SK-N-SH (cell line): ENCODE results near the gene PTPN20. TPM values are rescaled to one million over a fixed set of nuclear protein-coding genes. Genes with fewer than 3 reads are reported as not detected.
A peak's percentile ranks its signal among the peaks of the same experiment; 100 is the strongest.

ENCODE experiments used
- CTCF ChIA-PET: fragments of 300-600, 350-600 bp; formaldehyde crosslinking; extraction: SDS; loops from one replicate; lab custom pipeline; 2021; lab: Yijun Ruan, JAX
- POLR2A ChIA-PET: fragments of 350-600 bp; sonication (Branson Sonifier 250); formaldehyde crosslinking; extraction: SDS; loops from one replicate; lab custom pipeline; 2020; ENCODE audit warnings: antibody characterized with exemption, inconsistent platforms; lab: Yijun Ruan, JAX
- DNase-seq: peaks from one replicate; pipeline ENCODE4 v3.0.0; 2012
- H2AFZ ChIP-seq: fragments of 200-600 bp; sonication (generic); 2 replicates; pipeline ENCODE4 v1.8.1; 2016; ENCODE audit warnings: antibody characterized with exemption, mild to moderate bottlenecking, low read depth
- H3F3A ChIP-seq: fragments of 200-600 bp; sonication (generic); replicated peaks from 2 replicates; pipeline ENCODE3; 2016; ENCODE audit warnings: antibody characterized with exemption, mild to moderate bottlenecking; ENCODE audit not compliant: insufficient read depth
- H3K27ac ChIP-seq, 2 experiments: fragments of 200-500 bp in 1 of 2; fragments of 200-600 bp in 1 of 2; sonication (Bioruptor generic) in 1 of 2; sonication (generic), shearing (Covaris generic) in 1 of 2; 2 replicates each; pipeline versions ENCODE4 v1.5.1 to v1.6.1; 2014 to 2016; ENCODE audit warnings: low read depth in 2 of 2, inconsistent platforms in 1 of 2, low read length in 1 of 2, mild to moderate bottlenecking in 1 of 2, mixed read lengths in 1 of 2
- H3K27me3 ChIP-seq: fragments of 200-600 bp; sonication (generic), shearing (Covaris generic); 2 replicates; pipeline ENCODE4 v1.6.1; 2016; ENCODE audit warnings: mixed run types; ENCODE audit not compliant: insufficient read depth
- H3K36me3 ChIP-seq, 2 experiments: fragments of 200-500 bp in 1 of 2; fragments of 200-600 bp in 1 of 2; sonication (Bioruptor generic) in 1 of 2; sonication (generic) in 1 of 2; replicated peaks in 1 of 2; 2 replicates each; pipeline versions ENCODE3 to v1.5.1; 2014 to 2016; ENCODE audit warnings: low read length in 1 of 2, mild to moderate bottlenecking in 1 of 2; ENCODE audit not compliant: insufficient read depth in 2 of 2, control insufficient read depth in 1 of 2
- H3K4me1 ChIP-seq, 2 experiments: fragments of 200-500 bp in 1 of 2; fragments of 200-600 bp in 1 of 2; sonication (Bioruptor generic) in 1 of 2; sonication (generic), shearing (Covaris generic) in 1 of 2; 2 replicates each; pipeline versions ENCODE4 v1.5.1 to v1.6.1; 2014 to 2016; ENCODE audit warnings: low read depth in 1 of 2, low read length in 1 of 2, mixed run types in 1 of 2; ENCODE audit not compliant: insufficient read depth in 2 of 2, control insufficient read depth in 1 of 2
- H3K4me2 ChIP-seq: fragments of 200-600 bp; sonication (generic), shearing (Covaris generic); 2 replicates; pipeline ENCODE4 v1.6.1; 2017; ENCODE audit warnings: mixed run types
- H3K4me3 ChIP-seq, 2 experiments: fragments of 200-500 bp in 1 of 2; fragments of 200-600 bp in 1 of 2; sonication (Bioruptor generic) in 1 of 2; sonication (generic), shearing (Covaris generic) in 1 of 2; 2 replicates each; pipeline versions ENCODE4 v1.5.1 to v1.8.1; 2014 to 2016; ENCODE audit warnings: low read depth in 2 of 2, inconsistent platforms in 1 of 2, low read length in 1 of 2, mild to moderate bottlenecking in 1 of 2, mixed read lengths in 1 of 2, moderate library complexity in 1 of 2
- H3K79me2 ChIP-seq: fragments of 200-600 bp; sonication (generic); 2 replicates; pipeline ENCODE4 v1.8.1; 2017; ENCODE audit warnings: mild to moderate bottlenecking; ENCODE audit not compliant: insufficient read depth
- H3K9ac ChIP-seq: fragments of 200-600 bp; sonication (generic); 2 replicates; pipeline ENCODE4 v1.6.1; 2017; ENCODE audit warnings: mixed run types
- H3K9me2 ChIP-seq: fragments of 200-600 bp; sonication (generic); 2 replicates; pipeline ENCODE4 v1.6.1; 2017; ENCODE audit warnings: mixed run types
- H3K9me3 ChIP-seq: fragments of 200-600 bp; sonication (generic); 2 replicates; pipeline ENCODE4 v1.6.1; 2017; ENCODE audit warnings: mixed run types, mild to moderate bottlenecking, moderate library complexity
- H4K20me1 ChIP-seq: fragments of 200-600 bp; sonication (generic); 2 replicates; pipeline ENCODE4 v1.6.1; 2017; ENCODE audit warnings: mild to moderate bottlenecking, mixed run types; ENCODE audit not compliant: insufficient read depth
- EP300 ChIP-seq, 2 experiments: IDR thresholded peaks; 2 replicates each; pipeline versions ENCODE4 v1.4.0 to v1.6.1; 2012; ENCODE audit warnings: borderline replicate concordance in 1 of 2, low read depth in 1 of 2, low read length in 1 of 2
- RFX5 ChIP-seq: IDR thresholded peaks from 2 replicates; pipeline ENCODE4 v1.6.1; 2012; ENCODE audit warnings: mild to moderate bottlenecking, improper control_type of control experiment, low read length
- SIN3A ChIP-seq: IDR thresholded peaks from 2 replicates; pipeline ENCODE4 v1.6.1; 2012; ENCODE audit warnings: low read depth, mild to moderate bottlenecking, low read length, moderate library complexity, borderline replicate concordance
- SMC3 ChIP-seq: IDR thresholded peaks from 2 replicates; pipeline ENCODE4 v1.6.1; 2012; ENCODE audit warnings: low read depth, low read length, improper control_type of control experiment
- YY1 ChIP-seq: IDR thresholded peaks from 2 replicates; pipeline ENCODE4 v1.4.0; 2012; ENCODE audit warnings: low read depth, mild to moderate bottlenecking
- WGBS: methylation state at CpG from one replicate; pipeline ENCODE4 v1.1.6; 2017; ENCODE audit warnings: low lambda C conversion rate; 5-methylcytosine and 5-hydroxymethylcytosine counted together
- polyA plus RNA-seq, 3 experiments: library from polyadenylated mRNA; depleted of rRNA; stranded (reverse); fragments of >200 nt; gene quantifications; 2 replicates each; pipeline ENCODE4 v1.2.3, GENCODE V29; 2012

PTPN20 gene
- polyA plus RNA-seq, 1 of the 3 experiments (the other 2 are of a cell fraction) = 0.36 TPM

DNA sequence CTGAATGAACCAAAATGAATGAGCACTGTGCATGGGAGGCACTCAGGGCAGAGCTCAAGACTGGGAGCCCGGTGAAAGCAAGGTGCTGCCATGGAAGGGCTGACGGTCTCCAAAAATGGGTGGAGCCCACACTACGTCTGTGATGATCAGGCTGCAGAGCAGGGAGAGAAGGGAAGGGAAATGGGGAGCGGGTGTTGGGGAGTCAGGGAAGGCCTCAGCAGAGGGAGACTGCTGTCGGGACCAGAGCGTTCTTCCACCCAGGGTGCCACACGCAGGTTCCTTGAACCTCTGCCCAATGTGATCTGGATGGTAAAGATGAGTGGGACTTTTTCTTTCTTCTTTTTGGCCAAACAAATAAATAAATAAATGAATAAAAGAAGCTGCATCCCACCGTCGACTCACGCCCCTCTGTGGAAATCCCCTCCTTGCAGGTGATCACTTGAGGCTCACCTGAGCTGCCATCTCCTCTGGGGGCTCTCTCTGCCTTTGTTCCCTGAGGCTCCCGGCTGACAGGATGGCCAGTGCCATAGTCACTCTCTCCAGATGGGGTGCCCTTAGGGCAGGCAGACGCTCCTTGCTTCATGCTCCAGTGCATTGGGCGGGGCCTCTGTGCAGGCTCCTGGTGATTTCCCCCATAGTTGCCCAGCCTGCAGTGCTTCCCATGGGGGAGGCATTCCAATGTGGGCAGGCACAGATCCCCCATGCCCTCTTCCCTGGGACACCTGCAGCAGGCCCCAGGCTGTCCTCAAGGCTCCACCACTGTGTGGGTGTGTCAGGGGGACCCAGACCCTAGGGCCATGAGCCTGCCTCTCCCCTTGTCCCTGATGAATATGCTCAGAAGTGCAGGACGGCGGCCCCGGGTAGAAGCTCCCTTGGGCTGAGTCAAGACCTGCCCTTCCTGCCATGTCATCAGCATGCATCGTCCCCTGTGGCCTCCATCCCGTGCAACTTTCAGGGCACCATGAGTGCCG lies 131.8 kb downstream of the PTPN20 start:
- no peaks in the 10 kb centered on the region for H3K36me3 ChIP-seq
- no peak for DNase-seq
- peak overlapping the region in 1 of 2 experiments; percentile 88; a peak in 1 of 4 replicates for H3K27ac ChIP-seq
- H3K9ac ChIP-seq = no peak overlapping the region
- H3K79me2 ChIP-seq = no peaks in the 10 kb centered on the region
- no peak overlapping the region for H3K4me2 ChIP-seq
- H3K27me3 ChIP-seq = no peaks in the 10 kb centered on the region; the same call in 1 of the 2 replicates
- no peaks in the 10 kb centered on the region for H4K20me1 ChIP-seq
- ChIA-PET CTCF (interaction anchor here (1.1 to 10.5 kb wide), 4 partner anchors 10 to 298 kb away, joined by 3 to 100 read pairs (median 38); no protein-coding TSS in a partner anchor), POLR2A (interaction anchor here (1.6 kb wide), 1 partner anchor 9 kb away, joined by 7 read pairs; no protein-coding TSS in a partner anchor)
- H3K4me3 ChIP-seq = no peak overlapping the region
- WGBS = 58% methylated on average over 13 of the region's 19 CpGs
- no peak overlapping the region for H2AFZ ChIP-seq
- peaks cover 0 to 78% of the 10 kb centered on the region in 2 experiments; a peak in 1 of 4 replicates for H3K4me1 ChIP-seq
- TF ChIP-seq RFX5 (no peak), SIN3A (no peak)
- TF ChIP-seq, all 33 proteins: peak for 0
- Histone ChIP-seq H3F3A (no peaks in the 10 kb centered on the region), H3K9me2 (no peaks in the 10 kb centered on the region), H3K9me3 (no peaks in the 10 kb centered on the region)

DNA sequence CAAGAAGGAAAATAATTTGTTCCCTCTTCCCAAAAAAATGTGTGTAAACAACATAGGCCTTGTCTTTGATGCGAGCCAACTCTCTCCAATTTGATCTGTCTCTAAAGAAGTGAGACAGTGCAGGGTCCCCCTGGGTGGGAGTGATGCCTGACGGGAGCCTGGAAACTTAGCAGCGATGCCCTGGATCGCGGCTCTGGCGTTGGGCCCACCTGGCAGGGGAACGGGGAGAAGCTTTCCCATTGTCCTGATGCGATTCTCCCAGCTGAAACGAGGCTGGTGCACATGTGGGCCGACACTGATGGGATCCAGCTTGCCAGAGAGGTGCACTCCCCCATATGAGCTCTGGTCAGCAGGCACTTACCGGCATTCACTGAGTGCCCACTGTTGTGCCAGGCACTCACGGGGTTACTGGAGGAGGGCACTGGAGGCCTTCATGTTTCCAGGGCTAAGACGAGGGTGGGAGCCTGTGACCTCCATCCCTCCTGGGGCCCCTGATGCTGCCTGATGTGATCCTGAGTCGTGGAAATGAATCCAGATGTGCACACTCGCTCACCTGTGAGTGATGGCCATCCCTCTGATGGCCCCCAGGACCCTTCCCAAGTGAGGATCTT lies 132.8 kb downstream of the PTPN20 start:
- Histone ChIP-seq H3K4me1 (peaks cover 0 to 75% of the 10 kb centered on the region in 2 experiments; a peak in 1 of 4 replicates), H3K9me2 (no peaks in the 10 kb centered on the region), H3K4me2 (no peak overlapping the region), H3K36me3 (no peaks in the 10 kb centered on the region), H3K27ac (peak overlapping the region in 1 of 2 experiments; percentile 88; a peak in 2 of 4 replicates), H3K9ac (no peak overlapping the region), H3K79me2 (no peaks in the 10 kb centered on the region), H4K20me1 (no peaks in the 10 kb centered on the region), H3K4me3 (no peak overlapping the region), H3K9me3 (no peaks in the 10 kb centered on the region), H2AFZ (no peak overlapping the region)
- POLR2A ChIA-PET = interaction anchor here (1.6 kb wide), 1 partner anchor 10 kb away, joined by 7 read pairs; no protein-coding TSS in a partner anchor
- DNase-seq = no peak
- CTCF ChIA-PET = interaction anchor here (1.1 to 10.5 kb wide), 5 partner anchors 11 to 297 kb away, joined by 3 to 100 read pairs (median 68); no protein-coding TSS in a partner anchor
- TF ChIP-seq YY1 = no peak
- peak in 1 of 2 experiments; percentile 27; a peak in 1 of 4 replicates for TF ChIP-seq EP300 (IDR thresholded peaks at IDR 0.05; ENCODE audit: borderline replicate concordance in 1 of 2, low read depth in 1 of 2, low read length in 1 of 2)
- TF ChIP-seq, all 33 proteins: peak for 1
- Histone ChIP-seq H3K27me3 (no peaks in the 10 kb centered on the region; the same call in 1 of the 2 replicates), H3F3A (no peaks in the 10 kb centered on the region)
- 25% methylated on average over 5 of the region's 15 CpGs for WGBS

DNA sequence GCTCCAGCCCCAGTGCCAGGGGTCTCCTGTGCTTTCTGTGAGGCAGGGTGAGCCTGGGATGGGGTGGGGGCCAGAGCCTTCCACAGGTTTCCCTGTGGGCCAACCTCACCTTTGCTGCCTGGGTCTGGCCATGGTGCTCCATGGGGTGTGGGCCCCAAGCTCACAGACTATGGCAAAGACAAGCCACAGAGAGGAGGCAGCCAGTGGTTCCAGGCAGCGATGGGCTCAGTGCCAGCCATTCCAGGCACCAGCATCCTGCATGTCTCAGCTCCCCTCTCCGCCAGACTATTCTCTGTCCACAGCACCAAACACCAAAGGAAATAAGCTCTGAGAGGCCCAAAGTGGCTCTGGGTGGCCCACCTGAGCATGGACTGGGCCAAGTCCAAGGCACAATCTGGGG lies 133.5 kb downstream of the PTPN20 start:
- Histone ChIP-seq H3K4me3 (no peak overlapping the region), H3K27me3 (no peaks in the 10 kb centered on the region; the same call in 1 of the 2 replicates), H3K27ac (peak overlapping the region in 1 of 2 experiments; percentile 88; a peak in 2 of 4 replicates), H3F3A (no peaks in the 10 kb centered on the region), H3K79me2 (no peaks in the 10 kb centered on the region), H4K20me1 (no peaks in the 10 kb centered on the region), H3K9me3 (no peaks in the 10 kb centered on the region), H3K36me3 (no peaks in the 10 kb centered on the region), H3K4me2 (no peak overlapping the region), H2AFZ (no peak overlapping the region), H3K4me1 (peaks cover 0 to 74% of the 10 kb centered on the region in 2 experiments; a peak in 1 of 4 replicates), H3K9me2 (no peaks in the 10 kb centered on the region), H3K9ac (no peak overlapping the region)
- CTCF ChIA-PET = interaction anchor here (1.6 to 10.5 kb wide), 5 partner anchors 12 to 296 kb away, joined by 3 to 100 read pairs (median 68); no protein-coding TSS in a partner anchor
- no CpG with 5 or more reads among the region's 2 CpGs for WGBS
- no peak for TF ChIP-seq SMC3
- POLR2A ChIA-PET = interaction anchor here (0.8 to 1.1 kb wide), 2 partner anchors 20 to 255 kb away, joined by 3 to 4 read pairs; partner anchors contain the start of gene GDF10
- DNase-seq = peak; percentile 63
